HG02981 (cell line): ENCODE measurements around the gene CSNK1E.
A peak's percentile ranks its signal among the peaks of the same experiment; 100 is the strongest.

Experiments used
- ATAC-seq: cut with Tn5 transposase; IDR thresholded peaks from one replicate; pipeline ENCODE4 v1.9.1; 2021; ENCODE audit warnings: mild to moderate bottlenecking, moderate library complexity; ENCODE audit not compliant: unreplicated experiment

The CSNK1E gene

DNA sequence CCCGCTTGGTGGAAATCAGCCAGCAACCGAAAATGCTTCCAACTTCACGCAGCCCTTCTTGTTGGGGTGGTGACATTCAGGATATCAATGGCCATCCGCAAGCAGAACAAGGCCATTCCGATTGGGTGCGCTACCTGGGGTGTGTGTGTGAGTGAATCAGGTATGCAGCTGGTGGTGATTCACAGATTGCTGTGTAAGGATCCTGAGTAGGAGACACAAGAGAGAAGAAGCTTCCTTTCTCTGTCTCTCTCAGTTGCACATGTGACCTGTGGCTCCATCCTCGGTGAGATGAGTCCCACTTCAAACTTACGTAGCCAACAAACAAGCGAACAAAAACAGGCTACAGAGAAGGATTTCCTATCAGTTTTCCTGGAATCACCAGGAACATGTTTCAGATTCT lies 34.8 kb downstream of the CSNK1E start:
- no peak for ATAC-seq

DNA sequence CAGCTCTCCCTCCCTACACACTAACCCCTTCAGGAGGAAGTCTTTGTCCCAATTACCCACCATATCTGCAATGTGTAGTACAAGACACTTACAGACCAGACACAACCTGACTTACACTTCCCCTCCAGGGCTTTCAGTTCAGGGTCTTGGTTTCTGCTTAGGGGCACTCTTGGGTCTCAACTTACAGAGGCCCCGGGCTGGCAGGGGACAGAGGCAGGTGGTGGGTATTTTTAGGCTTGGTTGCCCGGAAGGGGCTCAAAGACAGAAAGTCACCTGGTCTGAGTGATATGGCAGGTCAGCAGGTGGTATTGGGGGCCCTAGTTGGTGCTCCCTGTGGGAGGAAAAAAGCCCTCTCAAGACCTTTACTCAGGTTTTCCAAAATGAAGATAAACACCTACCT lies 41.1 kb downstream of the CSNK1E start:
- ATAC-seq, result no peak

DNA sequence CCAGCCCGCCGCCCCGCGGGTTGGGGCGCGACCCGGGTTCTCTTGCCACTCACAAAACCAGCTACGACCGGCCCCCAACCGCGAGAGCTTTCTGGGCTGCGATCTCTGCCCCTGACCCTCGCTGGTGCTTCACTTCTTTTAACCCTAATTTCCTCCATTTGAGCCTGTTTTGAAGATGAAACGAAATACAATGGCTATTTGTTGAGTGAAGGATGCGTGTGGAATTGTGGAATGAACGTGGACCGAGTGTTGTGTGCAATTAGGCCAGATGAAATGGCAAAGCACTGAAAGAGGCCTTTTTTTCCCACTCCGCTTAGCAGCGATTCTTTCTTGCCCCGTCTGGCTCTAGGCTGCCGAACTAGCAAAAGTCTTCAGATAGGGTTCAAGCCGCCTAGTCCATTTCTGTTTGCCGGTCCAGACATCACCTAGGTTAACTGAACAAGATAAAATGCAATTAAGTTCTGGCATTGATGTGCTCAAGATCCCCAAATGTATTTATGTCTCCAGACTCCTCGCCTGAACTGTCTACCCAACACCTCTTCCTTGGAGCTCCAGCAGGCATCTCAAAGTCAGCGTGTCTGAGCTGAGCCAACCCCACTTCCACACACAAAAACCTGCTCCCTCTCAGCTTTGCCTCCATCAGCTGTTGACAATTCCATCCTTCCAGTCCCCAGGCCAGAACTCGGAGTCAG lies 44.0 kb downstream of the CSNK1E start:
- no peak for ATAC-seq

DNA sequence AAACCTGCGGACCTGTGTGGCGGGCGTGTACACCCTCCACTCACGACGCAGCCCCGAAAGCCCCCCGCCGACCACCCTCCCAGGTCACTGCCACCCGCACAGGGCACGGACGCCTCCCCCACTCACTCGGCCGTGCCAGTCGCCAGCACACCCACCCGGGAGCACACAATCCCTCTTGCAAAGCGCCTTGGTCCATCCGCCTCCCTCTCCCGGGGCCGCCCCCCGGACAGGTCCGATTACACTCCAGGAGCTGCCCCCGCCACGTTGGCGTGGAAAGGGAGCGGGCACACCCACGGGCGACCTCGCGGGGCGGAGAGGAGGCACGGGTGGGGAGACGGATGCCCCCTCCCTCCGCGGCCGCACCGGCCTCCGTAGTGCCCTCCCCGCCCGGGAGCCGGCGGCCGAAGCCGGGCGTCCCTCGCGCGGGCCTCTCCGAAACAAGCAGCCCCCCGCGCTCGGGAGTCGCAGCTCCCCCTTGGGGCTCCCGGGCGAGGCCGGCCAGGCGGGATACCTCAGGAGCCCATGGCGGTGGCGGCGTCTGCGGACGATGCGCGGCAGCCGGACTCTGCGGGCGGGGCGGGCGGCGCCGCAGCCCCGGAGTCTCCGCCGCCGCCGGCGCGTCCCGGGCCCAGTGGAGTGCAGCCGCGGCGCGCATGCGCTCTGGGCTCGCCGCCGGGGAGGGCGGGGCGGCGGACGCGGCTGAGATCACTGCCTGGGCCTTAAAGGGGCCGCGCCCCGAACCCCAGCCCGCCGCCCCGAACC lies 44.7 kb downstream of the CSNK1E start, which contains the start of gene TMEM184B:
TMEM184B (minus strand) TSS at position 638 of the 762 bp plus-strand sequence. CDS start 25,049 bp downstream, outside the sequence.
- ATAC-seq, result peak; percentile 68

DNA sequence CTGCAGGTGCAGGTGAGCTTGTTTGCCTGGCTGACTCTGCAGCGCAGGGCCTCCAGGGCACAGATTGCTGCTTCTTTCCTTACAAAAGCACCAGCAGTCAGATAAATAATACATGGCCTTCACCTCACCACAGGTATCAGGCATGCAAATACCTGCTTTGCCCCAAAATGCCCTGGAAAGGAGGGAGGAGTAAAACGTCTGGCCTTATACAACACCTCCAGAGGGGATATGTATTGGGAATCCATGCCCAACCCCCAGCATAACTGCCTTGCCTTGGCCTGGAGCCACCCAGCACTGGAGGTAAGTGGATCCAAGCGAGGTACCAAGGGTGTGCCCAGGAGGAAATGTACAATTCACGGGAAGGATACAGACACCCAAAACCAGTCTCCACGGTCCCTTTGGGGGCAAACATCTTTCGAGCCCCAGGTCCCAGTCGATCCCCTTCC lies 45.3 kb downstream of the CSNK1E start:
- ATAC-seq, result no peak

DNA sequence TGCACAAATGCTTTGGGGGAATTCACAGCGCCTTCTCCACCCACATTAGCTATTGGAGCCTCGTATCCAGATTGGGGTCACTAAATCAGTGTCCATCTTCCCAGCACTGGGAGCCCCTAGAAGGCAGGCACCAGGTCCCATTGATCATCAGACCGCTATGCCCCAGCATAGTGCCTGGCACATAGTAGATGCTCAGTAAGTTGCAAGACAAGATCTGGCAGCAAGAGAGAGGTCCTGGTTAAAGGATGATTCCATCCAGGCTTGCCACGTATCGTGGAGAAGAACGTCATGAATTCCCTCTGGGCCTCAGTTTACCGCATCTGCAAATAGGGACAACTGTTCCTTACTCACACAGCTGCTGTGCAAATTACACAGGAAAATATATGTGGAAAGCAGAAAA lies 46.1 kb downstream of the CSNK1E start:
- no peak for ATAC-seq

DNA sequence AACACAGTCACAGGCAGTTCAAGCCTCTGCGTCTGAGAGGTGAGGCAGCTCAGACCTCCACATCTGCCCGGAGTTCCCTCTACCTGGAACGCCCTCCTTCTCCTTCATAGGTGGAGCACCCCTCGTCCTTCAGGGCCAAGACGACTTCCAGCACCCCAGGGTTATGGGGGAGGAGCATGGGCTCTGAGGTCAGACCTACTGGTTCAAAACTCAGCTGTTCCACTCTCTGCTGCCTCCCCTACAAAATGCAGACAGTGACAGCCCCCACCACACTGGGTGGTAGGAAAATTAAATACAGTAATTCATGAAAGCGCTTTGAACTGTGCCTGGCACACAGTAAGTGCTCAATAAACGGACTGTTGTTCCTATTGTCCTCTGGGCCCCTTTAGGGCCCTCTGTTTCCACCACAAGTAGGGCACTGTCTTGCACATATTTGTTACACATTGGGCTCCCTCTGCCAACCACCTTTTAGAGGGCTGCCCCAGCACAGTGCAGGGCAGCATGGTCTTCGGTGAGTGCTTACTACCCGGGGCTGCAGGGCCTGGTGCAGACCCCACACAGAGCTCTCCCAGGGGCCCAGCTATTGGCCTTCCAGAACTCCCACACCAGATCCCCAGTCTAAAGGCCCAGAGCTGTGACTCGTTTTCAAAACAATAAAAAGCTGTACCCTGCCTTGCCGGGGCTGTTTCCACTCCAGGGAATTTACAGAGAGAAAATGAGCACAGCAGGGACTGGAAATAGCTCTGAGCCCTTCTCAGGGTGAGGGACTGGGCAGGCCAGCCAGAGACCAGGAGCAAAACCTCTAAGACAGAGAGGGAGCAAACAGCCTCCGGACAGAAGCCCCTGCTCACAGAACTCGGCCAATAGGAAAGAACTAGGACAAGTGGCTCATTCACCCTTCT lies 46.9 kb downstream of the CSNK1E start:
- no peak for ATAC-seq

DNA sequence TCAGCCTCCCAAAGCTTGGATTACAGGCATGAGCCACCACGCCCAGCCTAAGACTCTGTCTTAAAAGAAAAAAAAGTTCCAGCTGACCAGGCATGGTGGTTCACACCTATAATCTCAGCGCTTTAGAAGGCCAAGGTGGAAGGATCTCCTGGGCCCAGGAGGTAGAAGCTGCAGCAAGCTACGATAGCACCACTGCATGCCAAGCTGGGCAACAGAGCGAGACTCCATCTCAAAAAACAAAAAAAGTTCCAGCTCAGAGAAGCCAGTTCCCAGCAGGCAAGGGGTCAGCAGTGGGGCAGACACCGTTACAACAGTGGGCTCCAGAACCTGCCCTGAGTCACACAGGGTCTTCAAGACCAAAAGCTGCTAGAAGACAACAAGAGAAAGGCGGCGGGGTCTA lies 47.8 kb downstream of the CSNK1E start:
- ATAC-seq, result no peak

DNA sequence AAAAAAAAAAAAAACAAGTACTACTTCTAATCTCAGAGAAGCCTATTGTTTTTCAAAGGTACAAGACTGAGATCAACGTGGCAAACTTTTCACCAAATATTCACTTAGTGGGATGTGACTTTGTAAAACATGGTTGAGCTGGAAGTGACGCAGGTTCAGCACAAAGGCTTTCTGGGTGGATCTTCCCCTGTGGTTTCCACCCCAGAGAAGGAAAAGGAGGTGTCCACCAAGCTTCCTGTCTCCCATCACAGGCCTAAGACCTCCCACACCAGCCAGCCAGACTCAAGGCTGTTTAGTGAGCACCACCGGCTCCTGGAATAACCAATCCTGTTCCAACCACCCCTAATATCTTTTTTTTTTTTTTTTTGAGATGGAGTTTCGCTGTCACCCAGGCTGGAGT lies 50.1 kb downstream of the CSNK1E start:
- ATAC-seq, result no peak

DNA sequence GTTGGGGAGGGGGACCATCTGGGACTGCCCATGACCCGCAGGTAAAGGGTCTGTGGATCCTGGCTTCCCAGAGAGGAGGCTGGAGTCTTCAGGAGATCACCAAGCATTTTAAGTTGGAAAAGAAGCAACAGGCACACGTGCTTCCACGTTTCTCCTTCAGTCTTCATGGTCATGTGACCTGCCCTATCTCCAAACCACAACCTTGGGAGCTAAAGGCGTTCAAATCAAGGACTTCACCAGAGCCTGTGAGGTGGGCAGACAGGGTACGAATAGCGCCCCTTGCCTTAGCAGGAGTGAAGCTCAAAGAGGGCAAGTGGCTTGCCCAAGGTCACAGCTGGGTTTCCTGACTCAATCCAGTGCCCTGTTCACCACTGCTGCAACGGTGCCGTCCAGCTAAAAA lies 51.1 kb downstream of the CSNK1E start:
- no peak for ATAC-seq

DNA sequence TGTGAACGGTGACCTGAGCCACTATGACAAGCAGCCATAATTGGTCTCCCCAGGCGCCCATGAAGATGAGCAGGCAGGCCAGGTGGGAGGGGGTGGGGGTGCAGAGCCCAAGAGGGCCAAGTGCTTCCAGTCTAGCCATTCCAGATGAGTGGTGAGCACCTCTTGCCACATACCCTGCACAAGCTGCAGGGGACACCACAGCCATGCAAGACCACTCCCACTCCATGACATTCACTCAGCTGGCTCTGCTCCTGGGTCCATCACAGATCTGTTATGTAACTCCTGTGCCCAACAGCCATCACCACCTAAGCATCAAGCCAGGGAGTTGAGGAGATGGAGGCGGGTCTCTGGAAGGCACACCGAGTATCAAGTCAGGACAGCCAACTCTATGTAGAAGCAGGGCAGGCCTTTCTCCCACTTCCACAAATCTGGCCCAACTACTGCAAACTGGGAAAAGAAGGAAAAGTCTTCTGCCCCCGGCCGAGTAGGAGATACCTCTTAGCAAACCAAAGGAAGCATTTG lies 52.9 kb downstream of the CSNK1E start:
- ATAC-seq, result no peak

DNA sequence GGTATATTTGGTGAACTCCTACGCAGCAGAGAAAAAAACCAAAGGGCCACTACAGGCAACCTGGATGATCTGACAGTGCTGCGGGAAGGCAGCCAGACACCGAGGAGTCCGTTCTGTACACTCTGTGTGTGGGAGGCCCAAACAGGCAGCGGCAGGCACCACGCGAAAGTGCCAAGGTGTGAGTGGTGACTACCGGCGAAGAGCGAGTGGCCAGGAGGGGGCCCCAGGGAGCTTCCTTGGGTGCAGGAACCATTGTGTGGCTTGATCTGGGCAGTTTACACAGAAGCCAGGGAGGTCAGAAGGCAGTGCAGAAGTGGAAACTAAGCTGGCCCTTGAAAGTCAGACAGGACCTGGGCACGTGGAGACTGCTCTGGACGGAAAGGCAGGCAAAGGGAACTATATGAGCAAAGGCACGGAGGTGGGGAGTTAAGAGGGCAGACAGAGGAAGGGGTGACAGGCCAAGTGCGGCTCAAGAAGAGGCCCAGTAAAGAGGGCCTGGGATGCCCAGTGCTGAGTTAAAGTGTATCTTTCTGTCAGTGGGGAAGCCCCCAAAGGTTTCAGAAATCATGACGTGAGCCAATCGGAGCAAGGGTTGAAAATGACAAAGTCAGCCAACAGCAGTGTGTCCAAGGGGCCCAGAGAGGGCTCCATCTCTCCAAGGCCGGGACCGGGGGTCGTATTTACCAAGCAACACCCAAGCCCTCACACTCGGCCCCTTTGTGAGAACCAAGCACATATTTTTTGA lies 55.0 kb downstream of the CSNK1E start:
- no peak for ATAC-seq

DNA sequence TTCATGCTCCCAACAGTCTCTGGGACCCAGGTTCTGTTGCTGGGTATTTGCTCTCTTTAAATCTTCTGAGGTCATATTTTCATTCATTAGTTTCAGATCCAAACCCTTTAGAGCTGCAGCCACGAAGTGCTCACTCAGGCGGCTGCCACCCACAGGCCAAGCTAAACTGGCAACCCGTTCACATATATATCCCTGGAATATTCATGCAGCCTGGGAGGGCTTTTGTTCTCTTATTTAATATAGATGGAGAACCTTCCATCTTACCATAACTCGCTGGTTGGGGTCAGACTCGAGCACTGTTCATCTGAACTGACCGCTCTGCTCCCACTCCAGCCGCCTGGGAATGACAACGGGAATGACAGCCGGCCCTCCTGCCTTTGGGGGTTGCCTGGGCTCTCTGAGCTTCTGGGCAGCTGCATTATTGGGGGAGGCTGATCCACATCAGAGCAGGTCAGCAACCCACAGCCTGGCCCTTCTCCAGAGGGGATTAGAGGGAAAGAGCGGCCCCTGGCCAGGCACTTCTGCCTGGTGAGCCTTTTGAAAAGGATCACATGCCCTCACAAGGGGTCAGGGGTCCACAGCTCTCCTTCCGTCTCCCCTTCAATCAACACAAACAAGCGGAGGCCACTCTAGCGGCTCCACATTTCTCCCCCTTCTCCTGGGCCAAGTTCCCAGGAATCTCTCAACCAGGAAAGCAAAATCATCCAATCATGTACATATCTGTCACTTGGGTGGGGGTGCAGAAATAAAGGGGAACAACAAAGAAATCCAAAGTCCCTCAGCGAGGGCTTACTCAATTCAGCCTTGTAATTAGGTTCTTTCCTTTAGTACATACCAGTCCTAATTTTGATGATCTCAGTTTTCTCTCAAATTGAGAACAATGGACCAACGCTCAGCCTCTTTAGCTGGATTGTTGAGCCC lies 56.2 kb downstream of the CSNK1E start:
- ATAC-seq, result no peak

DNA sequence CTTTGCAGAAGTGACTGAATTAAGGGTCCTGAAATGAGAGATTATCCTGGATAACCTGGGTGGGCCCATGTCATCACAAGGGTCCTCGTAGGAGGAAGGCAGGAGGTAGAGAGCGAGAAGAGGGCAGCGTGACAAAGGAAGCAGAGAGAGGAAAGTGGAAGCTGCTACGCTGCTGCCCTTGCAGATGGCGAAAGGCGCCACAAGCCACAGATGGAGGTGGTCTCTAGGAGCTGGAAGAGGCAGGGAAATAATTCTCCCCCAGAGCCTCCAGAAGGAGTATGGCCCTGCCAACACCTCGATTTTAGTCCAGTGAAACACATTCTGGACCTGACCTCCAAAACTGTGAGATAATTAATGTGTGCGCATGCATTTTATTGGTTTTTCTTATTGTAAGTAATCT lies 57.9 kb downstream of the CSNK1E start:
- no peak for ATAC-seq

DNA sequence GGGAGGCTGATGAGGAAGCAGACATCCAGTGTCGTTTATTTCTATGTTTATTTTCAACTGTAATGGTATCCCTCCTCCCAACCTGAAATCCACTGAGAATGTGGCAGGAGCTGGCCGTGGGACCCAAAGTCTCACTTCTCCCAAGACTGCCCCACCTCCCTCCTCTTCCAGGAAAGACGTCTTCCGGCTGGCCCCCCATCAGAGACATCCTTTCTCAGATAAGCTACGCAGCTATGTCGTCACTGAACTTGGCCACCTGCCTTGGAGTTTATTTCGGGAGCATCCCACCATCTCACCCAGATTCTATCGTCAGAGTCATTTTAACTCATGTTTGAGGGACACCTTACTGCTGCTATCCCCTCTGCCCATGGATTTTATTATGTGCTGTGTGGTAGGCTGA lies 58.3 kb downstream of the CSNK1E start:
- no peak for ATAC-seq

DNA sequence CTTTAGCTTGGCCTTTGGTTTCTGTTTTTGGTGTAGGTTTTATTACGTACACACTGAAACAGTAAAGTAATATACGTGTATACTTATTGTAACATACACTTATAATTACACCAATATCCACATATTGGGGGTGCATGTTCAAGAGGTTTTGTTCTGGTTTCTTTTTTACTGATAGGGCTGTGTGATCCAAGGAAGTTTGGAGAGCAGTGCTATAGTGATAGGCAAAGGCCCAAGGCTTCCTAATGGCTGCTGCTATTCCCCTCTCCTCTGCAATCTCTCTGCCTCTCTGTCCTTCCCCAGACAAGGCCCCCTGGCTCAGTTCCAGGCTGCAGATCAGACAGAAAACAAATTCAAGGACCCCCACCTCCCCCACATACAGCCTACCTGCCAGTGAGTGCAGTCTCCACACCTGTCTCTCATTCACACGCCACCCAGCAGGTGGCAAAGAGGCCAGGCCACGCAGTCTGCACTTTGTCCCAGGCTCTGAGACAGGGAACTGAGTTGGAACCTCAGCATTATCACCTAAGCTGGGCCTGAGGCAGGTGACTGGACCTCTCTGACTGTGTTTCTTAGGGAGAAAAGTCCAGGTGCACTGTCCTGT lies 59.5 kb downstream of the CSNK1E start:
- no peak for ATAC-seq

DNA sequence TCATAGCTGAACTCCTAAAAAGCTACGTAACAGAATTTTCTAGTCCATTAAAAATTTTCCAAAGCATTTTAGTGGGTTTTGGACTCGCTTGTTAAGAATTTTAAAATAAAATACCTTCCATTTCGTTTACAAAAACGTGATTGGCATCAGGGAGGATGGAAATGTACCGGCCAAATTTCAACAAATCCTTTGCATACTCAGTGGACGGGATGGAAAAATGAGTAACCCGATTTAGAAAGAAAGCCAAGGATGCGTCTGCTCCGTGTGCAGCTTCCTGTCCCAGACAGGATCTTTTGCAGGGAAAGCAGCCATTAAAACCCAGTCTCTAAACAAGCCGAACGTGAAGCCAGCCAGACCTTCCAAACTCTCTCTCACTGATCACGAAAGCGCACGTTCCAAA lies 60.1 kb downstream of the CSNK1E start:
- no peak for ATAC-seq

DNA sequence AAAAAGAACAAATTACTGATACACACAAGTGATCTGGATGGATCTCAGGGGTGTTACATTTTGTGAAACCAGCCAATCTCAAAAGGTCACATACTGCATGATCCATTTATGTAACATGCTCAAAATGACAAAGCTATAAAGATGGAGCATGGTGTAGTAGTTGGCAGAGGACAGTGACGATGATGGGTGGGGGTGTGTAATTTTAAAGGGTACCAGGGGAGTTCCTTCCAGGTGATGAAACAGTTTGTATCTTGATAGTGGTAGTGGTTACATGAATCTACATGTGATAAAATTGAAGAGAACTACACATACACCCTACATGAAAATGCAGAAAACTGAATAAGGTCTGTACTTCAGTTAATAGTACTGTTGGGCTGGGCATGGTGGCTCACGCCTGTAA lies 61.5 kb downstream of the CSNK1E start:
- ATAC-seq, result no peak

DNA sequence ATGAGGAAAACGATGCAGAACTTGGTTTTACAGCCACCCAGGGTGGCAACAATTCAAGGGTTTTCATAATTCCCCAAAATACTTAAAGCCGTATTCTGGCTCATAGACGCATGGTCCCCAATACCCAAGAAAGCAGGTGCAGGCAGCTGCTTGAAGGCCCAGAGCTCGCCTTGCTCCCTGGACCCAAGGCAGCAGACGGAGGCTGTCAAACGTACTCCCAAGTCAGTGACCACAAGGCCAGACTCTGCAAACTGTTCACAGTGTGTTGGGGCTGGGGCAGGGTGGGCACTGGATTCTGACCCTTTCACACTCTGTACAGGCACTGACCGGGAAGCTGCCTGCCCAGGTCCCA lies 65.9 kb downstream of the CSNK1E start:
- no peak for ATAC-seq
